ENCODE measurements around the gene EHMT2.

The EHMT2 gene

DNA sequence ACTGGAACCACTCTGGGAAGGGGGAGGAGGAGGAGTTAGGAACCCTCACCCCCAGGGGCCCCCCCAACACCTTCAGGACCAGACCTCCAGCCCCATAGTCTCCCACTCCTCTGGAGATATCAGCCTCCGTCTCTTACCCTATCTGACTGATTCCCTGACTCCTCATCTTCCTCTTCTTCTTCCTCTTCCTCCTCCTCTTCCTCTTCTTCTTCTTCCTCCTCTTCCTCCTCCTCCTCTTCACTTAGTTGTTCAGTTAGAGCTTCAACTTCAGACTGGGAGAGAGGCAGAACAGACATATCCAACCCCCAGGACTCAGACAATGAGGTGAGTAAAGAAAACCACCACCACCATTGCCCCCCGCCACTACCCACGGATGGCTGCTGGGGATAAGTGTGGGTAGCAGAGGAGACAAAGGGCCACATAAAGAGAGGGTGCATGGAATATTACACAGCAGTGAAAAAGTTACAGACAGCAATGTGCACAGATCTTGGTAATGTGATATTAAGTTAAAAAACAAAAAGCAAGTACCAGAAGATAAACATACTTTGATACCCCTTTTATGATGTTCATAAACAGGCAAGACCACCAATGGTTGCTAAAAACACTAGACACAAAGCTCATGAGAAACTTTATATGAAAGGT is 8.0 kb downstream of the EHMT2 start:
- no peak for TF ChIP-seq POLR2A (IDR thresholded peaks at IDR 0.05; ENCODE audit: low read length)
- DNase-seq = no peak

DNA sequence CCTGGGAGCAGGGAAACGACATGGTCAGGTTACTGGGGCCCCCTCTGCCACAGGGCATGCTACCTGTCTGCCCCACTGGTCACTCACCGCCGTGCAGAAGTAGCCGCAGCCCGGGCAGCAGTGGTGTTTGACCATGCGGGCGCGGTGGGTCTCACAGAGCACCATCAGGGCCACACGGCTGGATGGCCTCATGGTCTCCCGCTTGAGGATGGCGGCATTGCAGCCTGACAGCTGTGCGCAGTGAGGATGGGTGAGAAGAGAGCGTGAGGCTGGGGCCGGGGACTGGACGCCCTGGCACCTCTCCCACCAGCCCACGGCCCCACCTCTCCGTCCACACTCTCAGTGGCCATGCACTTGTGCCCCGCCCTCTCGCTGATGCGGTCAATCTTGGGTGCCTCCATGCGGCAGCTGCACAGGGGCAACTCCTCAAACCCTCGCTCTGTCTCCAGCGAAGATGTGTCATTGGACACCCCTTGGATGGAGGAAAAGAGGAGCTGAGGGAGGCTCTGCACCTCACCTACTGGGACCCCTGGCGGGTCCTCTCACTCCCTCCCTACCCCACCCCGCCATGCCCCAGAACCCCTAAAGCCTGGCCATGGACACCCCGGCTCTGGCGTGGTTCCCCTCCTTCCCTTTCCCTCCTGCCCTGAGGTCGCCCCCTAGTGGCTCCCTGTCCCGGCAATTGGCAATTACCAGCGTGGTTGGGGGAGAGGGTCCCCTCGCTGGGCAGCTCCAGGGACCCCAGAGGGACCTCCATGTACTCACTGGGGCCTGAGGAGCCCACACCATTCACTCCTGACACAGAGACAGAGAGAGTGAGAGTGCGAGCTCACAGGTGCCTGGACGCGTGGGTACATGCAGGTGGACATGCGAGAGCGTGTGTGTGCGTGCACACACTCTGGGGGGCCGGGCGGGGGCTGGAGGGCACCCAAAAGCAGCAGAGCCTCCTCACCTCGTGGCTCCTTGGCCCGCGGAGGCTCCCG is 8.9 kb downstream of the EHMT2 start:
- DNase-seq = peak; percentile 27 to 58
- no peak for TF ChIP-seq POLR2A (IDR thresholded peaks at IDR 0.05; ENCODE audit: low read length)
- TF ChIP-seq GATA1 (IDR thresholded peaks at IDR 0.05; ENCODE audit: low read depth, low read length) = no peak

DNA sequence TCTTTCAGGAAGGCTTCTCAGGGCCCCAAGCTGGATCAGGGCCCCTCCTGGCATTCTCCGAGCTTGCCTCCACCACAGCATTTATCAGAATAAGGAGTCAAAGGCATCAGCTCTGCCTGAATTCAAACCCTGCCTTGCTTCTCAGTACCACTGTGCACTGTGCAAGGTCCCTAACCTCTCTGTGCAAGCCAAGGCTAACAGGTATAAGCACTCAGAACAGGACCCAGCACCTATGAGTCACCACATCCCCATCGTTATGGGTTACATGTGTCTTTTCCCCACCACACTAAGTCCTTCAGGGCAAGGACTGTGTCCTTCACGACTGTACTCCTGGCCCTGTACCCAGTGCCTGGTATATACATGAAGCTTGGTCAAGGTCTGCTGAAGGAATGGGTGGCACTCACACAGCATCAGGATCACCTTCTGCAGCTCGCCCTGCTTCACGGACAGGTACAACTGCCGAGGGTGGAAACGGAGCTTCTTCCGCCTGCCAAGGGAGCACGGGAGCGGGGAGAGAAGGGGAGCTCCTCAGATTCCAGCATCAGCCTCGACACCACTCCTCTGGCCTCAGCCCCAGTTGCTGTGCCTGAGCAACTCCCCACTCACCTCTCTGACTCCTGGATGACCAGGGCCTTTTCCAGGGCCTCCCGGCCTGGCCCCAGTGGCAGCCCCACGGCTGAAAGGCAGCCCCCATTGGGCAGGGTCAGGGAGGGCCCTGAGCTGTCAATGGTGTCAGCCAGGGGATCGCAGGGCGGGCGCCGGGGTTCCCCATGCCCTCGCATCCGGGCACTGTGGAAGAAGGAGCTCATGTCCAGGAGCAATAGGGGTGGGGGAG is 10.1 kb downstream of the EHMT2 start:
- TF ChIP-seq GATA1 (IDR thresholded peaks at IDR 0.05; ENCODE audit: low read depth, low read length) (no peak), POLR2A (IDR thresholded peaks at IDR 0.05; ENCODE audit: low read length) (no peak)
- DNase-seq = no peak

DNA sequence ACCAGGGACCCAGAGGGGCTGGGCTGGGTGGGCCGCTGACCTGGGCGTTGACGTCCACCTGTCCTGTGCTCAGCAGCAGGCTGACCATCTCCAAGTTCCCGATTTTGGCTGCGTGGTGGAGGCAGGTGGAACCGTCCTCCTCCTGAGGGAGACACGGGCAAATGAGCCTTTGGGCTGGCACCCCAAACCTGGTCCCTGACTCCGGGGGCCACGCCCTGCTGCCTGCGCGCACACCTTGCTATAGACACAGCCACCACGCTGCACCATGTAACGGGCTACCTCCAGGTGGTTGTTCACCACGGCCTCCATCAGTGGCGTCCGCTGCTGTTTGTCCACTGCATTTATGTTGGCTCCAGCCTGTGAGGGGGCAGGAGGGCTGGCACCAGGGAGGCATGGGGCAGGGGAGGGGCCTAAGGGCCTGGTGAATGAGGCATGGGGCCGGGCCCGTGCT is 10.9 kb downstream of the EHMT2 start:
- TF ChIP-seq POLR2A (IDR thresholded peaks at IDR 0.05; ENCODE audit: low read length) = no peak
- TF ChIP-seq GATA1 (IDR thresholded peaks at IDR 0.05; ENCODE audit: low read depth, low read length) = no peak

DNA sequence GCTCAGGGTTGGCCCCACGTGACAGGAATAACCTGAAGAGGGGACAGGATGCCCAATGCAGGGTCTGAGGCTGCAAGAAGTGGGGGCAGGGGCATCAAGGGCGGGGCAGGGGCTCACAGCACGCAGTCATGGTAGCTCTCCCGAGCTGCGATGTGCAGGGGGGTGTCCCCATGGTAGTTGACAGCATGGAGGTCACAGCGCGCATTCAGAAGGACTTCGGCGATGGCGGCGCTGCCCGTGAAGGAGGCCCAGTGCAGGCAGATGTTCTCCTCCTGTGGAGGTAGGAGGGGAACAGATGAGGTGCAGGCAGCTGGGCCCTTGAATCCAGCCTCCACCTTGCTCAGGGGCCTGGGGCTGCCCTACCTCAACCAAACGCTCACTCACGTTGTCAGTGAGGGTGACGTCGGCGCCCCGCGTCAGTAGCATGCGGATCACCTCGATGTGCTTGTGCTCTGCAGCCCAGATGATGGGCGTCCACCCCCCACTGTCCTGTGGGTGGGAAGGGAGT is 12.9 kb downstream of the EHMT2 start:
- no peak for TF ChIP-seq GATA1 (IDR thresholded peaks at IDR 0.05; ENCODE audit: low read depth, low read length)
- no peak for TF ChIP-seq POLR2A (IDR thresholded peaks at IDR 0.05; ENCODE audit: low read length)
- DNase-seq = no peak

More for the DNA sequence above, 10.9 kb downstream of the EHMT2 start:
- no peak for DNase-seq

DNA sequence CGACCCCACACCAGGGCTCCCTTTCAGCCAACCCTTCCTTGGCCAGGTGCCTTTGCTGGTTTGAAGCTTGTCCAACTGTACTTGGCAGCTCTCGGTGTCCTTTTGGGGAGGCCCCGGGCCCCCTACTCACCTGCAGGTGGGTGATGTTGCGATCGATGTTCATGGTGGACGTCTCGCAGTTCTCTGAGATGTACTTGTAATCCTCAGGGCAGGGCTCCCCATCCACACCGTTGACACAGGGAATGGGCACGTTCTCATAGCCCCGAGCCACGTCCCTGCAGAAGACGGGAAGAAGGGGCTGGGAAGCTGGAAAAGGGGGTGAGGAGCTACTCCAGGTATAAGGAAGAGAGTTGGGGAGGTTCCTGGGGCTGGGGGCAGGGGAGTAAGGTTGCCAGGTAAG is 13.8 kb downstream of the EHMT2 start:
- DNase-seq = no peak
- TF ChIP-seq GATA1 (IDR thresholded peaks at IDR 0.05; ENCODE audit: low read depth, low read length) = no peak
- TF ChIP-seq POLR2A (IDR thresholded peaks at IDR 0.05; ENCODE audit: low read length) = no peak

DNA sequence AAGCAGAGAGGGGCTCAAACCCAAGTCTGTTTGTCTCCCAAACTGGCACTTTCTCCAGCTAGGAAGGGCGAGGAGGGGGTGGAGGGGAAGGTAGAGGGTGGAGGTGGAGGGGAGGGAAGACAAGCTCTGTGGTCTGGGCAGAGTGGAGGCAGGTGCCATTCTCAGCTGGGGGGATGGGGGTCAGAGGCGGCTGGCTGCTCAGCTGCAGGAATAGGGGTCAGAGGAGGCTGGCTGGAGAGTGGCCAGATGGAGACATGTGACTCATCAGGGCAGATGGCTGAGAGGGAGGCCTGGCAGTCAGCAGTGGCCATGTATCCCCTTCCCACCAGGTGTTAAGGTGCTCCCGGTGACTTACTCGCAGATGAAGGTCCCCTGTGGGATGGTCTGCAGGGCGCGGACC is 15.2 kb downstream of the EHMT2 start:
- TF ChIP-seq GATA1 (IDR thresholded peaks at IDR 0.05; ENCODE audit: low read depth, low read length) = no peak
- TF ChIP-seq POLR2A (IDR thresholded peaks at IDR 0.05; ENCODE audit: low read length) = no peak
- no peak for DNase-seq

DNA sequence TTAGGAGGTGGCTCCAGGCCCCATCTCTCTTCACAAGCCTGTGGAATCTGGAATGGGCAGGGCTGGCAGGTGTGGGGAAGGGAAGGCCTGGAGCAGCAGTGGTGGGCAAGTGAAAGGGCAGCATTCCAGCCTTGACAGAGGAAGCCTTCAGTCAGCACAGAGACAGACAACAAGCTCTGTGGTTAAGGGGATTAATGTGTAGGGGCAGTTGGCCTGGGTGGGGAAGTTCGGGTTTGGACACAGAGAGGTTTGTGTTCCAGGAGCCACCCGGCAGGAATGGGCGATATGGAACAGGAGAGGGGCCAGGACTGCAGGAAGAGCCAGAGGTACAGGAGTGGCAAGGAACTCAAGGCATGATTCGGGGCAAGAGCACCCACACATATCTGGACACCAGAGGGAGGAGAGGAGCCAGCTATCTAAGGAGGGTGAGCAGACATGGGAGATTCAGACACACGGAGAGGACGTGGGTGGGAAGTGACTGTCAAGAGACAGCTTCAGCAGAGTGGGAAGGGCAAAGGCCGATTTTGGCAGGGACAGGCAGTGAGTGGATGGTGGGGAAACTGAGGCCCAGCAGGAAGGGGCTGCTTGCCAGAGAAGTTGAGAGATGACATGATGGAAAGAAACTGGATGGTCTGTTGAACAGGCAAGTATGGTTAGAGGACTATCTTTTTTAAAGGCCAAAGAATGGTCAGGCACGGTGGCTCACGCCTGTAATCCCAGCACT is 16.2 kb downstream of the EHMT2 start:
- TF ChIP-seq GATA1 (IDR thresholded peaks at IDR 0.05; ENCODE audit: low read depth, low read length) (no peak), POLR2A (IDR thresholded peaks at IDR 0.05; ENCODE audit: low read length) (no peak)
- DNase-seq = no peak

DNA sequence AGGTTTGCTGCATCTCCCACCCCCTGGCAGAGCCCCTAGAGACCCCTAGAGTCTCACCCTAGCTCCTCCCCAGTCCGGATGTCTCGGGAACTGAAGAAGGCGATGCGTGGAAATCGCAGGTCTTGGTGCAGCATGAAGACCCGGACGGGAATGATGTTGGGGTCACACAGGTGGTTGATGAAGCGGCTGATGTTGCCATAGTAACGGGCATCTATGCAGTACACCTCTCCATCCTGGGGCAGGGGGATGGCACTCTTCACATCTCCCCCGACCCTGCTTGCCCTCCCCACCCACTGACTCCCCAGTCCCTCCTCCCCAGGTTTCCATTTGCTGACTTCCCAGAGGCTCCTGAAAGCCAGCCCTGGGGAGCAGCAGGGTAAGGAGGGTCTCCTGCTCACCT is 16.9 kb downstream of the EHMT2 start:
- no peak for DNase-seq
- TF ChIP-seq POLR2A (IDR thresholded peaks at IDR 0.05; ENCODE audit: low read length) (no peak), GATA1 (IDR thresholded peaks at IDR 0.05; ENCODE audit: low read depth, low read length) (no peak)

DNA sequence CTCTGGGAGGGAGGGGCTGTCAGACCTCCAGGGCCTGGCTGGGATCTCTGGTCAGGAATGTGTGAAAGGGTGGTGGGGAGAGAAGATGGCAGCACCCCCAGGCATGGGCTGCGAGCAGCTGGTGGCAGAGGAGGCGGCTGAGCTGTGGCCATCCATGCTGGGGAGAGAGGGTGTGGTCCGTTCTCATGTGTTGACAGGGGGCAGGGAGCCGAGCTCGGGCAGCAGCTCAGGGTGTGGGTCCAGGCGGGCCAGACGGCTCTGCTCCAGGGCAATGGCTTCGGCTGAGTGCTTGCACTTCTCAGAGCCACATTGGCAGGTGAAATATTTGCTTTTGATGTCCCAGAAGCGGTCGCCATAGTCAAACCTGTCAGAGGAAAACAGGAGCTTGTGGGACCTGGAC is 17.6 kb downstream of the EHMT2 start:
- DNase-seq = no peak
- TF ChIP-seq GATA1 (IDR thresholded peaks at IDR 0.05; ENCODE audit: low read depth, low read length) (no peak), POLR2A (IDR thresholded peaks at IDR 0.05; ENCODE audit: low read length) (no peak)

DNA sequence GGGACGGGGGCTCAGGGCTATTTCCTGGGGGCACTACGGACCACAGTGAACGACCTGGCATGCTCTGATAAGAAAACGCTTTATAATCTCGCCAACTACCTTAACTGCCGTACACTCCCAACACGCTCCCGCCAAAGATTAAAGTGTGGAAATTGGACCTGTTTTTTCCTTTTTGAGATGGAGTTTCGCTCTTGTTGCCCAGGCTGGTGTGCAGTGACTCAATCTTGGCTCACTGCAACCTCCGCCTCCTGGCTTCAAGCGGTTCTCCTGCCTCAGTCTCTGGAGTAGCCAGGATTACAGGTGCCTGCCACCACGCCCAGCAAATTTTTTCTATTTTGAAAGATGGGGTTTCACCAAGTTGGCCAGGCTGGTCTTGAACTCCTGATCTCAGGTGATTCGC is 18.4 kb downstream of the EHMT2 start:
- no peak for TF ChIP-seq GATA1 (IDR thresholded peaks at IDR 0.05; ENCODE audit: low read depth, low read length)
- TF ChIP-seq POLR2A (IDR thresholded peaks at IDR 0.05; ENCODE audit: low read length) = no peak
- no peak for DNase-seq

DNA sequence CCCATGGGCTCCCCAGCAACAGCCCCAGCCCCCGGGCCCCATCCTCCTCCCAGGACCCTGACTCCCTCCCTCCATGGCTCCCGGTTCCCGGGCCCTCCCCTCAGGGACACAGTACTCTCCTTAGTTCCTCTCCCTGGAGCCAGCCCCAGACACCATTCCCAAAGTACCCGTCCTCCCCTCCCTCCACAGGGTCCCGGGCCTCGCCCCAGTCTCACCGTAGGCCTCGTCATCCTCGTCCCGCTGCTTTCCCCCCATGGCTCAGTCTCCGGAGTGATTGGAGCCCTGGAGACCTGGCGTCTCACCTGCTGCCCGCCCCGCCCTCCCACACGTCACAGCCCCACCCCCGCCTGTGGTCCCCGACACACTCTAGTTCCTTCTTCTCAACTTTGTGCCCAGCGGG is 18.8 kb downstream of the EHMT2 start, which contains the start of gene SLC44A4:
Gene SLC44A4, minus strand, starts transcription at position 272 of the 400 bp plus-strand sequence. Its CDS starts 17 bp downstream, at position 255.
- no peak for DNase-seq
- TF ChIP-seq GATA1 (IDR thresholded peaks at IDR 0.05; ENCODE audit: low read depth, low read length) = no peak

DNA sequence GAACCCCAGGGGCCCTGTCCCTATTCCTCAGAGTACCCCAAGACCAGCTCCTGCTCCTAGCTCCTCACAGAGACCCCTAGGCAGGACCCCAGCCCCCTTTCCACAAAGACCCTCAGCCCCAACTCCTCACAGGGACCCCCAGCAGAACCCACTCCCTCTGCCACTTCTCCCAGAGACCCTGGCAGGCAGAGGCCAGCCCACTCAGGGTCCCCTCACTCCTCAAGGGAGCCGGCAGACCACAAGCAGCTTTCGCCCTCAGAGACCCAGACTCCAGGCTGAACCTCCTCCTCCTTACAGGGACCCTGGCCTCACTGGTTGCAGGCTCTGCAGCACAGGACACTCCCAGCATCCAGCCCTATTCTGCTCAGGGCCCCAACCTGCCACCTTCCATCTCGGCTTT is 19.3 kb downstream of the EHMT2 start:
- DNase-seq = no peak

More for the DNA sequence above, 19.3 kb downstream of the EHMT2 start:
- TF ChIP-seq GATA1 (IDR thresholded peaks at IDR 0.05; ENCODE audit: low read depth, low read length) (no peak), POLR2A (IDR thresholded peaks at IDR 0.05; ENCODE audit: low read length) (no peak)
